MM.1S (cell line): ENCODE measurements around the gene MVB12B.

Experiments used
- DNase-seq: peaks from one replicate; pipeline ENCODE4 v3.0.0-alpha.2; 2015
- H2AFZ ChIP-seq: fragments of 300-600 bp; sonication (generic); 2 replicates; pipeline ENCODE4 v1.6.0; 2016; ENCODE audit warnings: antibody characterized with exemption, low read length
- H3F3A ChIP-seq: fragments of 300-600 bp; sonication (generic); 2 replicates; pipeline ENCODE4 v1.6.1; 2016; ENCODE audit warnings: mild to moderate bottlenecking, antibody characterized with exemption, low read length, moderate library complexity, mixed read lengths; ENCODE audit not compliant: insufficient read depth
- H3K27ac ChIP-seq: fragments of 300-600 bp; sonication (generic); 2 replicates; pipeline ENCODE4 v1.5.1; 2016; ENCODE audit warnings: mild to moderate bottlenecking, low read length
- H3K27me3 ChIP-seq: fragments of 300-600 bp; sonication (generic); replicated peaks from 2 replicates; pipeline ENCODE4 v1.6.0; 2016; ENCODE audit warnings: low read length; ENCODE audit not compliant: insufficient read depth
- H3K36me3 ChIP-seq: fragments of 300-600 bp; sonication (generic); replicated peaks from 2 replicates; pipeline ENCODE4 v1.6.1; 2016; ENCODE audit warnings: mild to moderate bottlenecking, low read length, mixed read lengths; ENCODE audit not compliant: insufficient read depth
- H3K4me1 ChIP-seq: fragments of 300-600 bp; sonication (generic); 2 replicates; pipeline ENCODE4 v1.6.1; 2016; ENCODE audit warnings: low read length, mixed read lengths
- H3K4me2 ChIP-seq: fragments of 300-600 bp; sonication (generic); 2 replicates; pipeline ENCODE4 v1.6.0; 2016; ENCODE audit warnings: low read depth, low read length
- H3K4me3 ChIP-seq: fragments of 300-600 bp; sonication (generic); 2 replicates; pipeline ENCODE4 v1.5.1; 2016; ENCODE audit warnings: low read length, mixed read lengths
- H3K79me2 ChIP-seq: fragments of 300-600 bp; sonication (generic); 2 replicates; pipeline ENCODE4 v1.6.1; 2016; ENCODE audit warnings: mixed run types, low read length, mixed read lengths
- H3K9ac ChIP-seq: fragments of 300-600 bp; sonication (generic); 2 replicates; pipeline ENCODE4 v1.6.1; 2016; ENCODE audit warnings: low read length, mixed read lengths
- H3K9me2 ChIP-seq: fragments of 300-600 bp; sonication (generic); replicated peaks from 2 replicates; pipeline ENCODE4 v1.6.1; 2016; ENCODE audit warnings: mild to moderate bottlenecking, low read length, mixed read lengths; ENCODE audit not compliant: insufficient read depth
- H3K9me3 ChIP-seq: fragments of 300-600 bp; sonication (generic); replicated peaks from 2 replicates; pipeline ENCODE4 v1.6.1; 2016; ENCODE audit warnings: mild to moderate bottlenecking, low read length, mixed read lengths; ENCODE audit not compliant: insufficient read depth
- H4K20me1 ChIP-seq: fragments of 300-600 bp; sonication (generic); 2 replicates; pipeline ENCODE4 v1.6.1; 2016; ENCODE audit warnings: mild to moderate bottlenecking, low read length, moderate library complexity, mixed read lengths; ENCODE audit not compliant: insufficient read depth
- EZH2 ChIP-seq: fragments of 300-600 bp; sonication (generic); optimal IDR thresholded peaks from 2 replicates; pipeline ENCODE3; 2017; ENCODE audit warnings: low read depth, mild to moderate bottlenecking, antibody characterized with exemption, low read length, mixed read lengths
- EZH2phosphoT487 ChIP-seq: fragments of 300-600 bp; sonication (generic); IDR thresholded peaks from 2 replicates; pipeline ENCODE4 v1.6.1; 2018; ENCODE audit warnings: antibody characterized with exemption, low read length
- TF ChIP-seq, protein P1 (sequence below): fragments of 300-600 bp; sonication (generic); IDR thresholded peaks from 2 replicates; pipeline ENCODE4 v1.5.1; 2016; ENCODE audit warnings: antibody characterized with exemption, low read length, mixed read lengths

MVB12B gene

GRCh38 chr9:126526218-126527108, 199.8 kb downstream of the MVB12B start:
- Histone ChIP-seq H3K9me2 (no peaks in the 10 kb centered on the region), H4K20me1 (no peaks in the 10 kb centered on the region), H3K9me3 (no peaks in the 10 kb centered on the region), H3K9ac (no peak overlapping the region), H2AFZ (no peak overlapping the region), H3K4me1 (0 out of 2 replicates have a peak, but pooled peaks cover 4% of the 10 kb centered on the region), H3K27me3 (peaks cover 99% of the 10 kb centered on the region), H3K79me2 (no peaks in the 10 kb centered on the region), H3K36me3 (no peaks in the 10 kb centered on the region), H3K4me2 (no peak overlapping the region), H3K4me3 (no peak overlapping the region), H3K27ac (no peak overlapping the region), H3F3A (no peaks in the 10 kb centered on the region)
- TF ChIP-seq EZH2: no peak
- TF ChIP-seq, protein P1, sequence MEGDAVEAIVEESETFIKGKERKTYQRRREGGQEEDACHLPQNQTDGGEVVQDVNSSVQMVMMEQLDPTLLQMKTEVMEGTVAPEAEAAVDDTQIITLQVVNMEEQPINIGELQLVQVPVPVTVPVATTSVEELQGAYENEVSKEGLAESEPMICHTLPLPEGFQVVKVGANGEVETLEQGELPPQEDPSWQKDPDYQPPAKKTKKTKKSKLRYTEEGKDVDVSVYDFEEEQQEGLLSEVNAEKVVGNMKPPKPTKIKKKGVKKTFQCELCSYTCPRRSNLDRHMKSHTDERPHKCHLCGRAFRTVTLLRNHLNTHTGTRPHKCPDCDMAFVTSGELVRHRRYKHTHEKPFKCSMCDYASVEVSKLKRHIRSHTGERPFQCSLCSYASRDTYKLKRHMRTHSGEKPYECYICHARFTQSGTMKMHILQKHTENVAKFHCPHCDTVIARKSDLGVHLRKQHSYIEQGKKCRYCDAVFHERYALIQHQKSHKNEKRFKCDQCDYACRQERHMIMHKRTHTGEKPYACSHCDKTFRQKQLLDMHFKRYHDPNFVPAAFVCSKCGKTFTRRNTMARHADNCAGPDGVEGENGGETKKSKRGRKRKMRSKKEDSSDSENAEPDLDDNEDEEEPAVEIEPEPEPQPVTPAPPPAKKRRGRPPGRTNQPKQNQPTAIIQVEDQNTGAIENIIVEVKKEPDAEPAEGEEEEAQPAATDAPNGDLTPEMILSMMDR: no peak
- no peak for DNase-seq

GRCh38 chr9:126527109-126527825, 200.6 kb downstream of the MVB12B start:
- Histone ChIP-seq H2AFZ (no peak overlapping the region), H3K4me1 (0 out of 2 replicates have a peak, but pooled peaks cover 4% of the 10 kb centered on the region), H3K79me2 (no peaks in the 10 kb centered on the region), H4K20me1 (no peaks in the 10 kb centered on the region), H3F3A (no peaks in the 10 kb centered on the region), H3K9me2 (no peaks in the 10 kb centered on the region), H3K4me3 (no peak overlapping the region), H3K9me3 (no peaks in the 10 kb centered on the region), H3K4me2 (no peak overlapping the region), H3K27ac (no peak overlapping the region), H3K36me3 (no peaks in the 10 kb centered on the region), H3K9ac (no peak overlapping the region), H3K27me3 (peaks cover 99% of the 10 kb centered on the region)
- TF ChIP-seq EZH2 (no peak), EZH2phosphoT487 (no peak)
- TF ChIP-seq, protein P1: no peak
- DNase-seq: no peak

- Histone ChIP-seq H3K4me3 (no peak overlapping the region), H3K4me2 (no peak overlapping the region)
- TF ChIP-seq, protein P1: no peak
- no peak for TF ChIP-seq EZH2
- TF ChIP-seq EZH2phosphoT487: no peak
These were observed 201.5 kb downstream of the MVB12B start for GRCh38 chr9:126528111-126528510.

More at GRCh38 chr9:126528111-126528510, 201.5 kb downstream of the MVB12B start:
- Histone ChIP-seq H3F3A (no peaks in the 10 kb centered on the region), H3K4me1 (0 out of 2 replicates have a peak, but pooled peaks cover 4% of the 10 kb centered on the region), H4K20me1 (no peaks in the 10 kb centered on the region), H3K27ac (no peak overlapping the region), H2AFZ (no peak overlapping the region), H3K79me2 (no peaks in the 10 kb centered on the region), H3K9me2 (no peaks in the 10 kb centered on the region), H3K9ac (no peak overlapping the region), H3K27me3 (peaks cover 99% of the 10 kb centered on the region), H3K36me3 (no peaks in the 10 kb centered on the region), H3K9me3 (no peaks in the 10 kb centered on the region)
- DNase-seq: no peak
